C4-2B (cell line): ENCODE data around the gene CDKAL1.

Experiments
- H3K27ac ChIP-seq: fragments of 450-650 bp; 2 replicates; pipeline ENCODE4 v1.5.1; 2017
- ZFX ChIP-seq: fragments of 450-650 bp; IDR thresholded peaks from 2 replicates; pipeline ENCODE4 v1.6.1; 2017
- TF ChIP-seq, protein P1 (sequence below): fragments of 450-650 bp; conservative IDR thresholded peaks from 2 replicates; pipeline ENCODE4 v1.5.1; 2017; ENCODE audit warnings: mild to moderate bottlenecking

CDKAL1 gene

DNA sequence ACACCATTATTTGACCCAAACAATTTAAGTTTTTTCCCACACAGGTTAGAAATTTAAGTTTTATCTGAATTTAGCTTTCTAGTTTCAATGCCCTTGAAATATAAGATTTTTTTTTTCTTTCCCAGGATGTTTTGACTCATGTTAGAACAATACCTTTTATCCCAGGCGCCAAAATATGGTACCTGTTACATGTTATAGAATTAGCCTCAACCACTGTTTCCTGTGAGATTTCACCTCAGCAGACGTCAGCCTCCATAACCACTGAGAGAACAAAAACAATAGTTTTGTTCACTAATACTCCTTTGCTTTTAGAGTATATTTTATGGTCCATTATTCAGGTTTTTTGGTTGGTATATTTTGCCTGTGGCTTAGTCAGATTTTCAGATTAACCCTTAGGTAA, 302.9 kb downstream of the CDKAL1 start:
- H3K27ac ChIP-seq = no peak overlapping the region
- no peak for TF ChIP-seq ZFX
- TF ChIP-seq, protein P1, sequence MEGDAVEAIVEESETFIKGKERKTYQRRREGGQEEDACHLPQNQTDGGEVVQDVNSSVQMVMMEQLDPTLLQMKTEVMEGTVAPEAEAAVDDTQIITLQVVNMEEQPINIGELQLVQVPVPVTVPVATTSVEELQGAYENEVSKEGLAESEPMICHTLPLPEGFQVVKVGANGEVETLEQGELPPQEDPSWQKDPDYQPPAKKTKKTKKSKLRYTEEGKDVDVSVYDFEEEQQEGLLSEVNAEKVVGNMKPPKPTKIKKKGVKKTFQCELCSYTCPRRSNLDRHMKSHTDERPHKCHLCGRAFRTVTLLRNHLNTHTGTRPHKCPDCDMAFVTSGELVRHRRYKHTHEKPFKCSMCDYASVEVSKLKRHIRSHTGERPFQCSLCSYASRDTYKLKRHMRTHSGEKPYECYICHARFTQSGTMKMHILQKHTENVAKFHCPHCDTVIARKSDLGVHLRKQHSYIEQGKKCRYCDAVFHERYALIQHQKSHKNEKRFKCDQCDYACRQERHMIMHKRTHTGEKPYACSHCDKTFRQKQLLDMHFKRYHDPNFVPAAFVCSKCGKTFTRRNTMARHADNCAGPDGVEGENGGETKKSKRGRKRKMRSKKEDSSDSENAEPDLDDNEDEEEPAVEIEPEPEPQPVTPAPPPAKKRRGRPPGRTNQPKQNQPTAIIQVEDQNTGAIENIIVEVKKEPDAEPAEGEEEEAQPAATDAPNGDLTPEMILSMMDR = no peak

DNA sequence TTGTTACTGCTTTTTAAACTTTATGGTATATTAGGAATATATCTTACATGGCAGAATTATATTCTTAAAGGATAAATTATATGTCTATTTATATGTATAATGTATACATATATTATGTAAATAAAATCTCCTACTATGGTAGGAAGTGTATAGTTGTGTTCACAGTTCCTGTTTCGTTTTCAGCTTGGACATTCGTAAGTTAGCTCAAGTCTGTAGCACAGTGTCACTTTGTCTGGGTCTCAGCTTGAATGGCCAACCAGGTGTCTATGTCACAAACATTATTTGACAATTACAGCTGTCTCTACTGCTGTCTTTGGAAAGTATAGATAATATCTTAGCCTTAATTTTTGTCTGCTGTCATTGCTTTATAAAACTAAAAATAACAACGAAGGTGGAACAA, 303.9 kb downstream of the CDKAL1 start:
- H3K27ac ChIP-seq = no peak overlapping the region
- TF ChIP-seq, protein P1 = no peak
- no peak for TF ChIP-seq ZFX

DNA sequence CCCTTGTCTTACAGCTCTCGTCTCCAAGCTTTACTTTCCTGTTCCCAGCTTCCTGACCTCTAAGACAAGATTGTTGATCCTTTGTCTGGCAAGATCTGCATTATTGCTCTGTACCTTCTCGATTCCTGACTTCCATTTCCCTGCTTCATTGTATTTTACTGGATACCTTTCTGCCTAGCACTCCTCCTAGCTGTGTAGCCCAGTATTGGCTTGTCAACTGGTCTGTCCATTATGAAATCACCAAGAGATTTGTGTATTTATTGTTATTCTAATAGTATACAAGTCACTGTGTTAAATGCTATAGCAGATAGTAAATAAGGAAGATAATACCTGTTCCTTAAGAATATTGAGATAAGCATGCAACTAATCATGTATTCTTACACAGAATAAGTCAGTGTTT, 305.4 kb downstream of the CDKAL1 start:
- TF ChIP-seq, protein P1 = no peak; the same call in 1 of the 2 replicates
- no peak for TF ChIP-seq ZFX
- no peak overlapping the region for H3K27ac ChIP-seq

DNA sequence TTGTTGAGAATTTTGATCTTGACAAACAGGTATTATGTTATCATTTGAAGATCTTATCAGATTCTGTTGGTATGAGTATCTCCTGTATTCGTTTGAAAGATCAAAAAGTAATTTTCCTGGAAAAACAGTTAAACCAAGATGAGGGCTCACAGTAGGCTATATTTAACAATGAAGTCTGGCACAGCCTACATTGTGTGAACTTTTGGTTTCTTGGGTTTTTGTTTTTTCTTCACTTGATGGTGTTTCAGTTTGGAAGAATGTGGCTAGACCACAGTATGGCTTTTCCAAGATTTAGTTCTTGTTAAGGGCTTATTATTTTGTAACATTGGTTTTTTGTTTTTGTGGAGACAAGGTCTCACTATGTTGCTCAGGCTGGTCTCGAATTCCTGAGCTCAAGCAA, 306.4 kb downstream of the CDKAL1 start:
- TF ChIP-seq, protein P1 = no peak
- no peak for TF ChIP-seq ZFX
- no peak overlapping the region for H3K27ac ChIP-seq

DNA sequence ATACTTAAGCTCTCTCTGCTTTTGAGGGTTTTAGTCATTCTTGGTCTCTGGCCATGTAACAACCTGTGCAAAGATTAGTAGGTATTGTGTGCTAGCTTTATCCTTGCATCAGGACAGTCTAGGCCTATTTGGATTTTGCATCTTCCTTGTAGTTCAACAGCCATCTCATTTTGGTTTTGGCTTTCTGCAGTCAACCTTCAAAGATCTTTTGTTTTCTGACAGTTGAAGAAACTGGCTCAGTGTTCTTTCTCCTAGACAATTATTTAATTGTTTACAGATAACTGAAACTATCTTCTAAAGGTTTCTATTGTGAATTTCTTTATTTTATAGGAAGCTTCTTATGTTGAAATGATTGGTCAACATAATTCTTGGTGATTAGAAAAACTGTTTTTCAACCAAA, 307.5 kb downstream of the CDKAL1 start:
- H3K27ac ChIP-seq = no peak overlapping the region
- TF ChIP-seq, protein P1 = no peak
- TF ChIP-seq ZFX = no peak

DNA sequence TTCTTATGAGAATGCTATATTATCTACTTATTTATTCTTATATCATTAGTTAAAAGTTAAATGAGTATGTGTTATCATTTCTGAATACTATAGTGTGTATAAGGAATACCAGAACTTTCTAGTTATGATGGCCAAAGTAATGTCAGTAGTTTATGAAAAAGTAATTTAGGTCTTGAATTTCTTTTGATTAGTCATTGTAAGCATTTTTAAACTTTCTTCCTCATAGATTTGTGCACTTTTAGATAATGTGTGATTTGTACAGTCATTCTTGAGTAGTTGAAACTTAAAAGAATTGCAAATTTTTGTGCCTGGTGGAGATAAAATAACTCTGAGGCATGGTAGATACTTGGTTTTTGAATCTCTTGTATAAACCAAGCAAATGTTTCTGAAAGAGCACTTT, 311.3 kb downstream of the CDKAL1 start:
- H3K27ac ChIP-seq = no peak overlapping the region
- TF ChIP-seq, protein P1 = no peak
- TF ChIP-seq ZFX = no peak

DNA sequence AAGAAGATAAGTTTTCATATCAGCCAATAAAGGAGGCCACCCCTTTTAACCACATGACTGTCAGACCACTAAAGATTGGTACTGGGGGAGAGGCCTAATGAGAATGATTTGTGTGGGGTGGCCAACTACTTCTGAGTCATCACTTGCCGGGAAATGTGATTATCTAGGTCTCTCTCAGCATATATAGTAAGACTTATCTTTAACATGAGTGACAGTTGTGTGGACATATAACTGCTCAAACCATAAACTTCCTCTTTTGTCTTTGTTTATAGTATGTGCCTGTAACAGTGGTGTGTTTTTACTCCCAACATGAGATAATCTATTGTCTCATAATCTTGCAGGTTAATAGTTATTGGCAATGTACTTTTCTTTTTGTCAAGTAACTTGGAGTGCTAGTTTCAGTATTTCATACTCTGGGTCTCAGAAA, 312.4 kb downstream of the CDKAL1 start:
- TF ChIP-seq, protein P1 = no peak
- no peak for TF ChIP-seq ZFX

More for the DNA sequence above, 312.4 kb downstream of the CDKAL1 start:
- no peak overlapping the region for H3K27ac ChIP-seq
